HG03159 (cell line): ENCODE measurements around the gene GIT1.

Source experiments
- ATAC-seq: cut with Tn5 transposase; IDR thresholded peaks from one replicate; pipeline ENCODE4 v1.9.1; 2021; ENCODE audit warnings: mild to moderate bottlenecking, moderate library complexity; ENCODE audit not compliant: unreplicated experiment

GIT1 gene

DNA sequence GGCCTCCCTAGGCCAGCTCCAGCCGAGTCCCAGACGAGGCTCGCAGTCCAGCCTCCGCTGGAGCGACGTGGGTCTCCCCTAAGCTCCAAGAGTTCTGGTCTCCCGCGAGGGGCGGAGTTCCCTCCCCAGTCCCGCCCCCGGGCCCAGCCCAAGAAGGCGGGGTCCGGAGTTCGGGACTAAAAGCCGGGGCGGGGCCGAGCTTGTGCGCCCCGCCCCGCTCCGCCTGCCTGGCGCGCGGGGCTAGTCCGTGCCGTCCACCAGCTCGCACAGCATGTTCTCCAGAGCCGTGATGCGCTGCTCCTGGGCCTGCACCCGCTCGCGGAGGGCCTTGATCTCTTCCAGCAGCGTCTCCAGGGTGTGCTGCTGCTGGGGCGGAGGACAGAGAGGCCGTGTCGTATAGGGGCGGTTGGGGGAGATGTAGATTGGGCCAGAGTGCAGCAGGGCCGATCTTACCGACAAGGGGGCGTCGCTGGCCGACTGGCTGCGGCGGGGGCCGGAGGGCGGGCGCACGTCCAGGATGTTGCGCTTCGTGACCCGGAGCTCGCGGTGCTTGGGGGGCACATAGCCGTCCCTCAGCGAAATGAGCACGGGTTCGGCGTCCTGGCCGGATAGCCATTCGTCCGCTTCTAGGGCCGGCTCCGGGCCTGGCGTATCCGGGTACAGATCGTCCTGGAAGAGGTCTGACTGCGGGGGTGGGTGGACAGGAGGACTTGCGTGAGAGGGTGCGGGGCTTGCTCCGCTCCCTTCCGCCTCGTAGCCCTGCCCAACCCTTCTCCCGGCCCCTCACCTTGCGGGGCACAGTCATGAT, 26.2 kb upstream of the GIT1 start:
- ATAC-seq: peak; percentile 45

GRCh38 chr17:29615048-29615385, 25.6 kb upstream of the GIT1 start:
- no peak for ATAC-seq

GRCh38 chr17:29614349-29615047, 25.1 kb upstream of the GIT1 start:
- ATAC-seq: no peak

- ATAC-seq: no peak
Measured at GRCh38 chr17:29613856-29614255, 24.4 kb upstream of the GIT1 start.

DNA sequence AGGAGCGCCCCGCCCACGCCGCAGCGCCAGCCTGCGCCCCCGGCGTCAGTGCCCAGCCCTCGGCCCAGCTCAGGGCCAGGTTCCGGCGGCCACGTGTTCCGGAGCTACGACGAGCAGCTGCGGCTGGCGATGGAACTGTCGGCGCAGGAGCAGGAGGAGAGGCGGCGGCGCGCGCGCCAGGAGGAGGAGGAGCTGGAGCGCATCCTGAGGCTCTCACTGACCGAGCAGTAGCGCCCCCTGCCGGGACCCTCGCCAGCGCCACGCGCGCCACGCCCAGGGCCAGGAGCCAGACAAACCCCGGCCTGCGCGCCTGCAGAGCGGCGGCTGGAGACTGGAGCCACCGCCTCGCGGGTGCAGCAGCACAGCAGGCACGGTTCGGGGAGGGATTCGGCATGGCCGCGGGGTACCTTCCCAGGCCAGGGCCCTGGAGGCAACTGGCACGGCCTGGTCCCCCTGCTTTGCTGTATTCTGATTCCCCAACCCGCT, 23.9 kb upstream of the GIT1 start:
- no peak for ATAC-seq

- ATAC-seq: no peak
Measured at GRCh38 chr17:29612404-29613280, 23.2 kb upstream of the GIT1 start.

- ATAC-seq: no peak
Measured at GRCh38 chr17:29612094-29612403, 22.6 kb upstream of the GIT1 start.

- ATAC-seq: no peak
Measured at GRCh38 chr17:29611351-29612093, 22.1 kb upstream of the GIT1 start.

DNA sequence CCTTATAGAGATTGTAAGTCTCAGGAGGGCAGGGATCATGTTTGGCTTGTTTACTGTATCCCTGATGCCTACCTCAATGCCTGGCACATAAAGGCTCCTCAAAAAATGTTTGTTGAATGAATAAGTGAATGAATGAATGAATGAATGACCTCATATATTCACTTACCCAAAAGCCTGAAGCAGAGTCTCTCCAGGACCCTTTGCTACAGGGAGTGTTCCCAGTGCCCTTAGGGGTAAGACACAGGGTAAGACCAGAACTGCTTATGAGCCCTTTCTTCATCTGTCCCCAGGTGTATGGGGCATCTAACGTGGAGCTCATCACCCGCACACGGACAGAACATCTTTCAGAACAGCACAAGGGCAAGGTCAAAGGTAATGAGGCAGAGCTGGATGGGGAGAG, 20.9 kb upstream of the GIT1 start:
- no peak for ATAC-seq

GRCh38 chr17:29608986-29609385, 19.5 kb upstream of the GIT1 start:
- no peak for ATAC-seq

- no peak for ATAC-seq
Measured at GRCh38 chr17:29607557-29608195, 18.2 kb upstream of the GIT1 start.

- ATAC-seq: no peak
Measured at GRCh38 chr17:29603109-29603674, 13.7 kb upstream of the GIT1 start.

GRCh38 chr17:29597361-29598172, 8.1 kb upstream of the GIT1 start:
- ATAC-seq: no peak

DNA sequence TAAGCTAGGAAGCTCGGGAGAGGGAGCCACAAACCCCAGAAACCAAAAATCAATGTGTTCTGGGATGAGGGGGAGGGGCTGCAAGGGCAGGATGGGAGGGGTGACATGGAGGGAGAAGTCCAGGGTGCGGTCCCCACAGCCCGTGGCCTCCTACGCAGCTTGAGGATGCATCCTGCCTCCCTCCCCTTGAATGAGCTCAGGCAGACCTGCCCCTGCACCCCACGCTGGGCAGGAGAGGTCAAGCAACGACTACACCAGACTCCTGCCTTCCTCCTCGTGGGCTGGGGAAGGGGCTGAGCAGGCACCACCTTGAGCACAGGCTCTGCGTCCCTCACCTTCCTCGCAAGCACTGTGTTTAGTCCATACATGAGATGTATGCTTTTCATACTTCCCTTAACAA, 7.4 kb upstream of the GIT1 start:
- no peak for ATAC-seq

GRCh38 chr17:29595943-29596774, 6.7 kb upstream of the GIT1 start:
- no peak for ATAC-seq

- ATAC-seq: no peak
Measured at GRCh38 chr17:29595107-29595942, 5.9 kb upstream of the GIT1 start.

GRCh38 chr17:29594519-29595090, 5.2 kb upstream of the GIT1 start:
- ATAC-seq: no peak
